Measurements from ENCODE around the gene TMEM252. TPM values are rescaled to one million over a fixed set of nuclear protein-coding genes. Genes with fewer than 3 reads are reported as not detected.

Gene TMEM252
- total RNA-seq, 1 donor from 2014 or later: not detected

GRCh38 chr9:68545033-68545705 is 4.5 kb upstream of the TMEM252 start:
- DNase-seq (ENCODE audit: low read depth in 2 of 2): no peak

- peak in 1 of 2 donors; percentile 60 for DNase-seq (ENCODE audit: low read depth in 2 of 2)
Measured at GRCh38 chr9:68541568-68541967, 885 bp upstream of the TMEM252 start.

- DNase-seq (ENCODE audit: low read depth in 2 of 2): no peak
Measured at GRCh38 chr9:68538200-68538599, 2.5 kb downstream of the TMEM252 start.

- DNase-seq (ENCODE audit: low read depth in 2 of 2): no peak
Measured at GRCh38 chr9:68537616-68537880, 3.1 kb downstream of the TMEM252 start.

- no peak for DNase-seq (ENCODE audit: low read depth in 2 of 2)
Measured at GRCh38 chr9:68536876-68537615, 3.6 kb downstream of the TMEM252 start.

- DNase-seq (ENCODE audit: low read depth in 2 of 2): no peak
Measured at GRCh38 chr9:68533678-68534077, 7.0 kb downstream of the TMEM252 start.

- DNase-seq (ENCODE audit: low read depth in 2 of 2): no peak
Measured at GRCh38 chr9:68532131-68532530, 8.6 kb downstream of the TMEM252 start.

- peak; percentile 21 to 96 for DNase-seq (ENCODE audit: low read depth in 2 of 2)
Measured at GRCh38 chr9:68530618-68531017, 10.1 kb downstream of the TMEM252 start.

- DNase-seq (ENCODE audit: low read depth in 2 of 2): no peak
Measured at GRCh38 chr9:68523367-68523936, 17.2 kb downstream of the TMEM252 start.

GRCh38 chr9:68522954-68523353 is 17.7 kb downstream of the TMEM252 start:
- no peak for DNase-seq (ENCODE audit: low read depth in 2 of 2)

- DNase-seq (ENCODE audit: low read depth in 2 of 2): no peak
Measured at GRCh38 chr9:68522131-68522530, 18.6 kb downstream of the TMEM252 start.

GRCh38 chr9:68515326-68516017 is 25.2 kb downstream of the TMEM252 start:
- DNase-seq (ENCODE audit: low read depth in 2 of 2): no peak

- no peak for DNase-seq (ENCODE audit: low read depth in 2 of 2)
Measured at GRCh38 chr9:68513981-68514380, 26.7 kb downstream of the TMEM252 start.

- DNase-seq (ENCODE audit: low read depth in 2 of 2): no peak
Measured at GRCh38 chr9:68513385-68513784, 27.3 kb downstream of the TMEM252 start.

- DNase-seq (ENCODE audit: low read depth in 2 of 2): no peak
Measured at GRCh38 chr9:68509689-68510088, 31.0 kb downstream of the TMEM252 start.

GRCh38 chr9:68508547-68508946 is 32.1 kb downstream of the TMEM252 start:
- peak in 1 of 2 donors; percentile 69 for DNase-seq (ENCODE audit: low read depth in 2 of 2)

GRCh38 chr9:68507806-68508145 is 32.9 kb downstream of the TMEM252 start:
- DNase-seq (ENCODE audit: low read depth in 2 of 2): no peak

- DNase-seq (ENCODE audit: low read depth in 2 of 2): peak in 1 of 2 donors; percentile 41
Measured at GRCh38 chr9:68507130-68507805, 33.4 kb downstream of the TMEM252 start.

- DNase-seq (ENCODE audit: low read depth in 2 of 2): no peak
Measured at GRCh38 chr9:68506551-68506950, 34.1 kb downstream of the TMEM252 start.

GRCh38 chr9:68505681-68506409 is 34.8 kb downstream of the TMEM252 start:
- DNase-seq (ENCODE audit: low read depth in 2 of 2): peak in 1 of 2 donors; percentile 82

- DNase-seq (ENCODE audit: low read depth in 2 of 2): no peak
Measured at GRCh38 chr9:68502279-68502678, 38.4 kb downstream of the TMEM252 start.
